GM19463 (cell line): ENCODE data around the gene EPM2AIP1.
"Not testable (repeated sequence)": the region's sequence is repeated elsewhere in the genome, so short reads cannot be mapped to it uniquely, and the experiment has no call there.

Source experiments
- ATAC-seq: cut with Tn5 transposase; IDR thresholded peaks from one replicate; pipeline ENCODE4 v1.9.1; 2021; ENCODE audit warnings: mild to moderate bottlenecking, moderate library complexity; ENCODE audit not compliant: unreplicated experiment

Gene EPM2AIP1

DNA sequence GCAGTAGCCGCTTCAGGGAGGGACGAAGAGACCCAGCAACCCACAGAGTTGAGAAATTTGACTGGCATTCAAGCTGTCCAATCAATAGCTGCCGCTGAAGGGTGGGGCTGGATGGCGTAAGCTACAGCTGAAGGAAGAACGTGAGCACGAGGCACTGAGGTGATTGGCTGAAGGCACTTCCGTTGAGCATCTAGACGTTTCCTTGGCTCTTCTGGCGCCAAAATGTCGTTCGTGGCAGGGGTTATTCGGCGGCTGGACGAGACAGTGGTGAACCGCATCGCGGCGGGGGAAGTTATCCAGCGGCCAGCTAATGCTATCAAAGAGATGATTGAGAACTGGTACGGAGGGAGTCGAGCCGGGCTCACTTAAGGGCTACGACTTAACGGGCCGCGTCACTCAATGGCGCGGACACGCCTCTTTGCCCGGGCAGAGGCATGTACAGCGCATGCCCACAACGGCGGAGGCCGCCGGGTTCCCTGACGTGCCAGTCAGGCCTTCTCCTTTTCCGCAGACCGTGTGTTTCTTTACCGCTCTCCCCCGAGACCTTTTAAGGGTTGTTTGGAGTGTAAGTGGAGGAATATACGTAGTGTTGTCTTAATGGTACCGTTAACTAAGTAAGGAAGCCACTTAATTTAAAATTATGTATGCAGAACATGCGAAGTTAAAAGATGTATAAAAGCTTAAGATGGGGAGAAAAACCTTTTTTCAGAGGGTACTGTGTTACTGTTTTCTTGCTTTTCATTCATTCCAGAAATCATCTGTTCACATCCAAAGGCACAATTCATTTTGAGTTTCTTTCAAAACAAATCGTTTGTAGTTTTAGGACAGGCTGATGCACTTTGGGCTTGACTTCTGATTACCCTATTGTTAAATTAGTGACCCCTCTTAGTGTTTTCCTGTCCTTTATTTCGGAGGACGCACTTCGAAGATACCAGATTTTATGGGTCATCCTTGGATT is 674 bp upstream of the EPM2AIP1 start, which contains the start of gene MLH1:
TSS of gene MLH1 (plus strand) at position 193 of the 958 bp plus-strand sequence. CDS start at position 223, 30 bp downstream.
- peak; percentile 84 for ATAC-seq

DNA sequence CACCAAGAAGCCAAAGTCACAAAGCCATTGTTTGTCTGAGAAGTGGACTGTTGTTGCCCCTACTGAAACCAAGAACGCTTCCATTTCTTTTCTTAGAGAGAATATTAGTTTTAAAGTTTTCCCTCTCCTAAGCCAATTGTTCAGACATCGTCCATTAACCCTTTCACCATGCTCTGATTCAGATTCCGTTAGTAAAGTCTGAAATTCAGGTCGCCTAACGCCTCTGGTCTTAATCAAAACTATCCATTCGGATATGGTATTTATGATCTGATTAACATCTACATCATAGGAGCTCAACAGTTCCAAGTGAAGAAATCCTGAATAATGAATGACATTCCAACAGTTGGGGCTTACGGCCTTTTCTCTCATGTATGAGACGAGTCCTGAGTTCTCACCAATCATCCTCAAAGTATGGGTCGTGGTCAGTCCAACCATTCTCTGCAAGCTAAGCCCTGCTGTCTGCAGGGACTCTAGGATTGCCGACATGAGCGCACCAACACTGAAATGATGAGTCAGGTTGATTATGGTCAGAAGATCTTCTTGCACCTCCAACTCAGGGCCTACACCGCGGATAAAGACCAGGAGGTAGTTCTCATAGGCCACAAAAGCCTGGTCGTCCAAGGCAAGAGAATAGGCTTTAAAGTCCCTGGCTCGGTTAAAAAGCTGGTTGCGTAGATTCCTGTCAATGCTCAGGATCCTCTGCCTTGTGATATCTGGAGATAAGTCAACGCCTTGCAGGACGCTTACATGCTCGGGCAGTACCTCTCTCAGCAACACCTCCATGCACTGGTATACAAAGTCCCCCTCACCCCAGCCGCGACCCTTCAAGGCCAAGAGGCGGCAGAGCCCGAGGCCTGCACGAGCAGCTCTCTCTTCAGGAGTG is 767 bp downstream of the EPM2AIP1 start:
- no peak for ATAC-seq

GRCh38 chr3:36991147-36991546 is 1.8 kb downstream of the EPM2AIP1 start:
- ATAC-seq = no peak

DNA sequence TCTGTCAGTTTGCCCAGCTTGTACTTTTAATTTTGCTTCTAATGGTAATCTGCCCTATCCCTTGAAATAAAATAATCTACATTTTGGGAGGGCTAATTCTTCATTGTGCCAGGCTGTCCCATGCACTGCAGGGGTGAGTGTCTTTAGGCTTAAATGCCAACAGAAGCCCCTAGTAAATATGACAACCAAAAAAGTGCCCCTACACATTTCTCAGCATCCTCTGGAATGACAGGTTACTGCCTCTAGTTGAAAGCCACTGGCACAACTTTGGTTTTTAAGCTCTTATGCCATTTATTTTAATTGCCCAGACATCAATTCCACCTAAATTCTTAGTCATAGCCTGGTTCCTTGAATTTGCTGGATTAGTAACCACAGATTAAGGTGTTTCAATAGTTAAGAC is 3.4 kb downstream of the EPM2AIP1 start:
- no peak for ATAC-seq

GRCh38 chr3:36989005-36989404 is 3.9 kb downstream of the EPM2AIP1 start:
- ATAC-seq = no peak

GRCh38 chr3:36988356-36988755 is 4.6 kb downstream of the EPM2AIP1 start:
- ATAC-seq = no peak

DNA sequence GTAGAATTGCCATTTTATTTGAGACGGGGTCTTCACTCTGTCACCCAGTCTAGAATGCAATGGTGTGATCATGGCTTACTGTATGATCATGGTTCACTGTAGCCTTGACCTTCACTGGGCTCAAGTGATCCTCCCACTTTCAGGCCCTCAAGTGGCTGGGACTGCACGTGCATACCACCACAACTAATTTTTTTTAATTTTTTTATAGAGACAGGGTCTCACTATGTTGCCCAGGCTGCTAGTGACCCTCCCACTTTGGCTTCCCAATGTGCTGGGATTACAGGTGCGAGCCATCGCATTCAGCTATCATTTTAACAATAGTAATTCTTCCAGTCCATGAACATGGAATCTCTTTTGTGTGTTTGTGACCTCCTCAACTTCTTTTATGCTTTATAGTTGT is 11.9 kb downstream of the EPM2AIP1 start:
- no peak for ATAC-seq

DNA sequence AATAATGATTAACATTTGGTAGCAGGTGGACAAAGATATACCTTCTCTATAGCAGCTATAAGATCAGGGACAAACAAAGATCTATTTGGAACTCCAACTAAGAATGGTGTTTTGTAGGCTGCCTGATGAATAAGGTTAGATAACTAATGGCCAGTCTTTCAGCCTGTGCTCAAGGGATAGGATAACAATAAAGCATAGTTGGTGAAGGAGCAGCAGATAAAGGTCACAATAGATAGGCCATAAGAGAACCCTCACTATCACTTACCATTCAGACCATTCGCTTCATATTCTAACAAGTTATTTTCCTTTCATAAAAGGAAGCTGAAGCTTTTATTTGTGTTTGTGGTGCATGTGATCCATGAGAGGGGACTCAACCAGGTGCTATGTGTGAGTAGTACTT is 19.8 kb downstream of the EPM2AIP1 start:
- no peak for ATAC-seq

DNA sequence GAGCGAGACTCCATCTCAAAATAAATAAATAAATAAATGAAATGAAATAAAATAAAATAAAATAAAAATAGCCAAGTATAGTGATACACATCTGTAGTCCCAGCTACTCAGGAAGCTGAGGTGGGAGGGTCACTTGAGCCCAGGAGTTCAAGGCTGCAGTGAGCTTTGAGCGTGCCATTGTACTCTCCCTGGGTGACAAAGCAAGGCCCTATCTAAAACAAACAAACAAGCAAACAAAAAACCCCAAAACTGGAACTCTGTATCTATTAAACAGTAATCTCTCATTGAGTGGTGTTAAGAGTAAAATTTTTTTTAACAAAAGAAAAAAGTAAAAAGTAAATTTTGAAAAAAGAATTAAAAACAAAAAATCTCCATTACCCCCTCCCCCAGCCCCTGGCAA is 20.8 kb downstream of the EPM2AIP1 start:
- ATAC-seq = no peak

DNA sequence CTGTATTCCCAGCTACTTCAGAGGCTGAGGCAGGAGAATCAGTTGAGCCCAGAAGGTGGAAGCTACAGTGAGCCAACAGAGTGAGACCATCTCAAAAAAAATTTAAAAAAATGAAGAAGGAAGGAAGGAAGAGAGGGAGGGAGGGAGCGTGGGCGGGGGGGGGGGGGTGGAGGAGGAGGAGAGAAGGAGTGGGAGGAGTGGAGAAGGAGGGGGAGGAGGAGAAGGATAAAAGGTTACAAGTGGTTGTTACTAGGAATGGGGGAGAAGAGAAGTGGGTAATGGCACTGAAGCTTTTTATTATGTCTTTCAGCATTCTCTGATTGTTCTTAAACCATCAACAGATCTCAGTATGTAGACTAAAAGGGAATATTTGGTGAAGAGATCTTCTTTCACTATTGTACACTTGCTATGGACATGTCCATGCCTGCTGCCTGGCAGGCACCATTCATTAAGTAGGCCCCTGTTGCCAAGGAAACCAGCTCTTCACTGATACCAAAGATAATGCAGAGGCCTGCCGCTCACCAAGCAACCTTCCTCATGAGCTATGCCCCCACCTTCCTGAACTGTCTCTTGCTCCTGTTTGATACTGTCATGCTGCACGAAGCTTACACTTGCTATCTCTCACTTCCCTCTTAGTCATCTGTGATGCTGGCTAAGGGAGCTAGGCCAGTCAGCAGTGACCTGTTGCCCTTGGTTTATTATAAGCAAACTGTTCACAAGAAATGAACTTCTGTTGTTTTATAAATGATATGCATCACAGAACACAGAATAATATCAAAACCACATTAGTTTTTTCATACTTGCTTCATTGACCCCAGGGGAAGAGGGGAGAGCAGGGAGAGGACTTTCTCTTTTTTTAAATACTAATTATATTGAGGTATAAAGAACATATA is 23.1 kb downstream of the EPM2AIP1 start:
- ATAC-seq = peak; percentile 99

DNA sequence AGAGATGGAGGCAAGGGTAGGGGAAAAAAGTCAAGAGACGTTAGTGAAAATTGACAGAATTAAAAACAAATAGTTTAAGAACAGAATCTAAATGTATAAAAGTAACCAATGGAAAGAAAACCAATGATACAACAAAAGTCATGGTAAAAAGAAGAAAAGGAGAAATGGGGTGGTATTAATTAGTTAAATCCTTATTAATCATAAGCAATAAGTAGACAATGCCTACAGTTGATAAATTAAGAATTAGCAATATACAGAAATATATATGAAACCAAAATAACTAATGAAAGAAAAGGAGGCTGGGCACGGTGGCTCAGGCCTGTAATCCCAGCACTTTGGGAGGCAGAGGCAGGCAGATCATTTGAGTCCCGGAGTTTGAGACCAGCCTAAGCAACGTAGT is 23.8 kb downstream of the EPM2AIP1 start:
- ATAC-seq = no peak

GRCh38 chr3:36965440-36965839 is 27.5 kb downstream of the EPM2AIP1 start:
- ATAC-seq = no peak

- no peak for ATAC-seq
These were observed 28.1 kb downstream of the EPM2AIP1 start for GRCh38 chr3:36964817-36965216.

- ATAC-seq = no peak
These were observed 28.6 kb downstream of the EPM2AIP1 start for GRCh38 chr3:36964331-36964730.

GRCh38 chr3:36963008-36963407 is 29.9 kb downstream of the EPM2AIP1 start:
- ATAC-seq = not testable (repeated sequence)

- no peak for ATAC-seq
These were observed 32.4 kb downstream of the EPM2AIP1 start for GRCh38 chr3:36960502-36960901.

GRCh38 chr3:36959821-36960220 is 33.1 kb downstream of the EPM2AIP1 start:
- no peak for ATAC-seq

DNA sequence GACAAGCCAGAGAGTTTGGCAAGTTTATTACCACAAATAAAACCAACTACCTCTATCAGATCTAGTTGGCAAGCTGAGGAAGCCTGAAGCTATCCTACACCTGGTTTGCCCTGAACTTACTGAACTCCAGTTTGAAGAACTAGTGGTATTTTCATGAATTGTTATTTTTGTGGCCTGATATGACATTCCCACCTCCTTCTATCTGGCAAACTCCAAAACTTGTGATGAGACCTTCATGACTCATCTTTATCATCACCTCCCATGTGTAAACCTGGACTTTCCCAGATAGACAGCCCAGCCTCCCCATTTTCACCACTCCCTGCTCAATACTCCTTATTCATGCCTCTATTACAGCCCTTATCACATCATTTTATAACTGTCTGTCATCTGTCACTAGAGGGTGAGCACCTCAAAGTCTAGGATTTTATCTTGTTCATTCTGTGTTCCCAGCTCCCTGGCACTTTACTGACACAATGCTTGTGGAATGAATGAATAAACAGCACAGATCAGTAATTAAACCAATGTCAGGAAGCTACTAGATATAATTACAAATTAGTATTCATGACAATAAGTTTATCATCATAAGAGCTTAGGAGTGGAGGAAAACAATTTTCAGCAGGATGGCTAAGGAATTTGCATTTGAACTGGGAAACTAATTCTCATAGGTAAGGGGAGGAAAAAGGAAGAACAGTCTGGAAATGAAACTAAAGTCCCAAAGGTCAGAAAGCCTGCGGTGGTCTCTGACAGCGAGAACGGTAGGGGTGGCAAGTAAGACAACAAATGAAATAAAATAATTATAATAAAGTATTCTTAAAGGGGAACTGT is 34.9 kb downstream of the EPM2AIP1 start:
- no peak for ATAC-seq

- ATAC-seq = no peak
These were observed 35.9 kb downstream of the EPM2AIP1 start for GRCh38 chr3:36957063-36957462.

DNA sequence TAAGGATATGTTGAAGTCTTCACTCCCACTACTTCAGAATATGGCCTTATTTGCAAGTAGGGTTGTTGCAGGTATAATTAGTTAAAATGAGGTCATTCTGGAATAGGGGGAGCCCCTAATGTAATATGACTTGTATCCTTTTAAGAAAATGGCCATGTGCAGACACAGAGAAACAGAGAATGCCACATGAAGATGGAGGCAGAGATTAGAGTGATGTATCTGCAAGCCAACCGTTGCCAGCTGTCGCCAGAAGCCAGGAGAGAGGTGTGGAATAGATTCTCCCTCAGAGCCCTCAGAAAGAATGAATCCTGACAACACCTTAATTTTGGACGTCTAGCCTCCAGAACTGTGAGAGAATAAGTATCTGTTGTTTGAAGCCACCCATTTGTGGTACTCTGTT is 36.8 kb downstream of the EPM2AIP1 start:
- ATAC-seq = no peak
